ENCODE data around the gene BRDT. TPM values are rescaled to one million over a fixed set of nuclear protein-coding genes. Genes with fewer than 3 reads are reported as not detected.
"Not testable (repeated sequence)": the region's sequence is repeated elsewhere in the genome, so short reads cannot be mapped to it uniquely, and the experiment has no call there.

The BRDT gene
- total RNA-seq, 1 donor from 2014 or later, result not detected

GRCh38 chr1:91981996-91982609 is 32.9 kb downstream of the BRDT start:
- DNase-seq (ENCODE audit: low spot score), result no peak

DNA sequence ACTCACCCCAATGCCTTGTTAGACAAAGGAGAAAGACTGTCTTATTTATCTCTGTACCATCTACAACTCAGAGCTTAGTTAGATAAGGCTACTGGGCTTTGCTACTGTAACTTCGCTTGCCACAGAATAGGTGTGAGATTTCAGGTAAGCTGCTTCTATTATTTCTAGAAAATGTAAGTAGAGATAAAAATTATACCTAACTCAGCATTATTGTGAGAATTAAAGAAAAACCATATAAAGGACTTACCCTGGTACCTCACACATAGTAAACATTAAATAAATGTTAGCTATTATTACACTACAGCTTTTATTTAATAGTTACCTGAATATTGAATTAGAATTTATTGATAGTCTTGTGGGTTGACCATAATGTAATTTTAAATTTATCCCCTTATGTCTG is 44.1 kb downstream of the BRDT start:
- no peak for DNase-seq (ENCODE audit: low spot score)

- no peak for DNase-seq (ENCODE audit: low spot score)
Observed at GRCh38 chr1:91997607-91998195, 48.5 kb downstream of the BRDT start.

DNA sequence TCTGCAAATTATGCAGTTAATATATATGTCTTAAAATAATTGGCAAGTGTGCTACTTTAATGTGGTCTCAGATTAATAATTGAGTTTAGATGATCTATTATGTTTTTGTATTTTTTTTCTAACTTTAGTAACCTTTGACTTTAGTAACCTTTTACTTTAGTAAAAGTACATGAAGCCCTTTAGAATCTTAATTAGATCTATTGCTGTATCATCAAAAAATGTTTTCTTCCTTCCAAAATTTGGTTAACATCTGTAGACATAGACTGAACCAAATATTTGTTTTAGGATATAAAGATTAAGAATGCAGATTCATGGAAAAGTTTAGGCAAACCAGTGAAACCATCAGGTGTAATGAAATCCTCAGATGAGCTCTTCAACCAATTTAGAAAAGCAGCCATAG is 54.9 kb downstream of the BRDT start:
- DNase-seq (ENCODE audit: low spot score), result no peak

- DNase-seq (ENCODE audit: low spot score), result no peak
Observed at GRCh38 chr1:92013923-92014322, 64.7 kb downstream of the BRDT start.

GRCh38 chr1:92016720-92017316 is 67.6 kb downstream of the BRDT start:
- no peak for DNase-seq (ENCODE audit: low spot score)

DNA sequence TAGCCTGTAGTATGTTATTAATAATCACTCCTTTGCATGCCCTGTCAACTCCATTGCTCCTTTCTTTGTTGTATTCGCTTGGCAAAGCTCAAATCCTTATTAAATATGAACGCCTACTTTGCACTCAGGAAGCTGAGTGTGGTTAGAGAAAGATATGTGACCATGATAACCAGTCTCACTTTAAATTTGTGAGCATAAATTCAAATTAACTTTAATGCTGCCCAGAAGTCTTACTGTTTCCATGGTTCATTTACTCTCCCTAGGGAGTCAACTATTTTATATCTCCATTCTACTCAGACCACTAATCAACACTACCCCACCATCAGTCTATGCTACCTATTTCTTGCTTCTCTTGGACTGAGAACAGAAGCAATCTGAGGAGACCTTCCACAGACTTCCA is 68.5 kb downstream of the BRDT start:
- DNase-seq (ENCODE audit: low spot score), result no peak

DNA sequence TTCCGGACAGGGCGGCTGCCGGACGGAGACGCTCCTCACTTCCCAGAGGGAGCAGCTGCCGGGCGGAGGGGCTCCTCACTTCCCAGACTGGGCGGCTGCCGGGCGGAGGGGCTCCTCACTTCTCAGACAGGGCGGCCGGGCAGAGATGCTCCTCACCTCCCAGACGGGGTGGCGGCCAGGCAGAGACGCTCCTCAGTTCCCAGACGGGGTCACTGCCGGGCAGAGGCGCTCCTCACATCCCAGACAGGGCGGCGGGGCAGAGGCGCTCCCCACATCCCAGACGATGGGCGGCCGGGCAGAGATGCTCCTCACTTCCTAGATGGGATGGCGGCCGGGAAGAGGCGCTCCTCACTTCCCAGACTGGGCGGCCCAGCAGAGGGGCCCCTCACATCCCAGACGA is 76.8 kb downstream of the BRDT start:
- DNase-seq (ENCODE audit: low spot score), result not testable (repeated sequence)

GRCh38 chr1:92026806-92027205 is 77.6 kb downstream of the BRDT start:
- no peak for DNase-seq (ENCODE audit: low spot score)

DNA sequence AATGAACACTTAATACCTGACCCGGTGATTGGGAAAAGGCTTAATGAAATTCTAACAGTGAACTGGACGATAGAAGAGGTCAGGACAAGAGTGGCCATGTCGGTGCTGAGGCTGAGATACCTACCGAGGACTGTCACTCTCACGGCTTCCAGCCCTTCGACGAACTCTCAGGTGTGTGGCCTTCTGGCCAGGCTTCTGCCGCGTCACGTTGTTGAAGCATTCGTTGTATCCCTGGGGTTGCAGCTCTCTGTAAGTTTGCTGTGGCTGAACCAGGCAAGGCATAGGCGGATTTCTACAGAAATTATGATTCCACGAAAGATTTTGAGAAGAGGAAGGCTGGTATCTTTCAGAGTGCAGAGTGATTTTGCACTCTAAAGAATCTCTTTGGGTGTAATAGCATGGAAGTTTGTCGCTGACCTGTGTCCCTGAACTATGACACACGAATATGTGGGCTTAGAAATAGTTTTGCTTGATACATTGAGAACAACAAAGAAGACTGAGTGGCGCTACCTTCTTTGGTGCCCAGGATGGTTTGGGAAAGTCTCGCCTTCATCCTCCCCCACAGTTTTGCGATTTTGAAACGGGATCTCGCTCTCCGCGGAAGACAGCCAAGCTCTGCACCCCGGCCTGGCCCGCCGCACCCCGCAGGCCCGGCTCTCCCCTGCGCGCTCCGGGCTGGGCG is 80.2 kb downstream of the BRDT start:
- no peak for DNase-seq (ENCODE audit: low spot score)

DNA sequence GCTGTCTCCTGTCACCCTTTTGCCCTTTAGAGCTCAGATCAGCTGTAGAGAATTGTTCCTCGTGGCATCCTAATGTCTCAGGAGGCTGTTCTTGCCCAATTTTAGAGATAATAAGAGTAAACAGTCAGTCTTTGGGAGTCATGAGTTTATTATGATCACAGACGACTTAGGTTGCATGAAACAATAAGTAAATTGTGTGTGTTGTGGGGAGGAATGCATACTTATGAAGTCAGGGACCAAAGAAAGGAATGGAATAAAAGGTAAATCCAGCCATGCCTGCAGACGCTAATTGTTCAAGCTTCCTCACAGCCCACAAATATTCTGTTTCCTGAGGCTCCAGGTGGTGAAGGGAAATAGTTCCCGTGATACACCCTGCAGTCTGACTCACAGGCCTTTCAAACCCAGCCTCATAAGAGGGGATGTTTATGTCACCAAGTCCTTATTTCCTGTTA is 81.5 kb downstream of the BRDT start:
- DNase-seq (ENCODE audit: low spot score), result no peak

- DNase-seq (ENCODE audit: low spot score), result no peak
Observed at GRCh38 chr1:92031281-92032110, 82.3 kb downstream of the BRDT start.

DNA sequence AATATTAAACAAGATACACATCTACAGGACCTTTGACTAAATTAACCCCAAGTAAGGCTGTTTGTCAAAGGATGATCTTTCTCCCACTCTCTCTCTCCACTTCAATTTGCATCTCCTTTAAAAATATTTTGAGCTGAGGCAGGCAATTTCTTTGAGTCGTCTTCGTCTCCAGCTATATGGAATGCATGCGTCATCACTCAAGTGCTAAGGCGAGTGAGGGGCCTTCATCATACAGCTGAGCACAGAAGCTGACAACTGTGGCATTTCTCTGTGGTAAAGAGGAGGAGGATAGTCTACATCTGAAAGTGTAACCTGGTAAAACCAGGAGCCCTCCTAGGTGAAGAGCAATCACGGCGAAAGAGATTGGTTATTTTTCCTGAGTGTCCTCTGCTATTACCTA is 88.2 kb downstream of the BRDT start:
- no peak for DNase-seq (ENCODE audit: low spot score)

GRCh38 chr1:92038695-92039346 is 89.6 kb downstream of the BRDT start:
- DNase-seq (ENCODE audit: low spot score), result no peak

- DNase-seq (ENCODE audit: low spot score), result no peak
Observed at GRCh38 chr1:92040971-92041370, 91.8 kb downstream of the BRDT start.

- DNase-seq (ENCODE audit: low spot score), result no peak
Observed at GRCh38 chr1:92043621-92044020, 94.4 kb downstream of the BRDT start.

DNA sequence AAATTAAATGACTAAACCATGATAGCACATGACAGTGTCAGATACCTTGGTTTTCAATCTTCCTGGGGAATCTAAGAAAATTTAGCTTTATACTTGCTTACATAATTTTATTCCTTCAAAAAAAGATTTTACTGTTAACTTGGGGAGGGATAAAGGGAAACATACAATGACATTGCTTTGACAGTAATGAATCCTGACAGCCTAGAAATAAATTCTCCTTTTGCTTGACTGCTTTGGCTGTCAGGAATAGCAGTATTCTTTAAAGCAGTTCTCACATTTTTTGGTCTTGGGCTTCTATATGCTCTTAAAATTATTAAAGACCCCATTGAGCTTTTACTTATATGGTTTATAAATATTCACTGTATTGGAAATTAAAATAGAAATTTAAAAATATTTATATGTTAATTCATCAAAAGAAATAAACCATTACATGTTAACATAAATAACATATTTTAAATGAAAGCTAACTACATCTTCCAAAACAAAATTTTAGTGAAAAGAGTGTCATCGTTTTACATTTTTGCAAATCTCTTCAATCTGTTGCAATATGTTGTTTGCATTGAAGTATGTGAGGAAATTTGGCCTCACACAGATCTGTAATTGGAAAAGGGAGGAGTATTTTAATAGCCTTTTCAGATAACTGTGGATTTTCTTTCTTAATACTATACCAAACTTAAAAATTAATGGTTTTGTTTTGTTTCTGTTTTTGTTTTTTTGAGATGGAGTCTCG is 96.7 kb downstream of the BRDT start:
- no peak for DNase-seq (ENCODE audit: low spot score)

DNA sequence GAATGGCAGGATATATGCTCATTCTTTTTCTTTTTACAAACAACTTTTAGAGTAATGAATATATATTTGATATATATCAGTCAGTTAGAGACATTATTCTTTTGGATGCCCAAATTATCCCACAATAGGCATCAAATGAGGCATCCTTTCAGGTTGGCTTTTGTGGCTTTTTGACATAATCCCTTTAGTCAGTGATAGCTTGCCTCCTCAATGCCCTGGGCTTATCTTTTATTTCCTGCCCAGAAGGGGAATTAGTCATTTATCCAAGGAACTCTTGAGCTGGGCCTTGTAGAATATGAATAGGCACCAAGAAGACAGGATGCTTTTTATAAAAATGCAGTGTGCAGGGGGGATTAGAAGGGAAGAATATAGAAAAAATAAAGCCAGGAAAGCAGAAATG is 102.7 kb downstream of the BRDT start:
- no peak for DNase-seq (ENCODE audit: low spot score)
